H1 (cell line): ENCODE data around the gene RPL3. TPM values are rescaled to one million over a fixed set of nuclear protein-coding genes. Genes with fewer than 3 reads are reported as not detected.

ENCODE experiments used
- CTCF ChIA-PET: fragments of 300-600 bp; sonication (Branson Sonifier 250); formaldehyde crosslinking; loops from one replicate; lab custom pipeline; 2021; ENCODE audit not compliant: partially characterized antibody; lab: Charles Lee
- POLR2A ChIA-PET: fragments of 300-600 bp; sonication (Branson Sonifier 250); formaldehyde crosslinking; loops from one replicate; lab custom pipeline; 2021; ENCODE audit warnings: inconsistent platforms; ENCODE audit not compliant: partially characterized antibody; lab: Charles Lee
- DNase-seq, 2 experiments: peaks; one replicate each; pipeline versions ENCODE4 v3.0.0 to v3.0.0-alpha.2; 2010 to 2022; ENCODE audit warnings: low spot score in 2 of 2, low read depth in 1 of 2, mixed read lengths in 1 of 2
- FAIRE-seq: peaks from 2 replicates; lab custom pipeline; 2011; peaks lifted over from hg19 to GRCh38; lab: Jason Lieb, UNC
- H2AFZ ChIP-seq: 2 replicates; pipeline ENCODE4 v1.8.1; 2012; ENCODE audit warnings: low read length, inconsistent platforms
- H2AK5ac ChIP-seq: 2 replicates; pipeline ENCODE4 v1.6.1; 2013; ENCODE audit warnings: low read depth, low read length
- H2BK120ac ChIP-seq: replicated peaks from 2 replicates; pipeline ENCODE3; 2013; ENCODE audit warnings: low read depth, low read length, inconsistent platforms
- H2BK12ac ChIP-seq: 2 replicates; pipeline ENCODE4 v1.6.1; 2013; ENCODE audit warnings: low read depth, low read length
- H2BK15ac ChIP-seq: 2 replicates; pipeline ENCODE4 v1.6.1; 2013; ENCODE audit warnings: low read length
- H2BK20ac ChIP-seq: 2 replicates; pipeline ENCODE4 v1.6.1; 2013; ENCODE audit warnings: low read length
- H2BK5ac ChIP-seq: 2 replicates; pipeline ENCODE4 v1.6.1; 2013; ENCODE audit warnings: low read depth, low read length
- H3K14ac ChIP-seq: 2 replicates; pipeline ENCODE4 v1.6.1; 2013; ENCODE audit warnings: inconsistent platforms; ENCODE audit not compliant: insufficient read length
- H3K18ac ChIP-seq: 2 replicates; pipeline ENCODE4 v1.6.1; 2013; ENCODE audit warnings: low read length; ENCODE audit errors: extremely low read depth
- H3K23ac ChIP-seq: 2 replicates; pipeline ENCODE4 v1.6.1; 2013; ENCODE audit warnings: inconsistent platforms; ENCODE audit not compliant: insufficient read length
- H3K23me2 ChIP-seq: 2 replicates; pipeline ENCODE4 v1.6.1; 2013; ENCODE audit warnings: low read depth, low read length
- H3K27ac ChIP-seq: 2 replicates; pipeline ENCODE4 v1.6.1; 2011; ENCODE audit warnings: low read depth, low read length, inconsistent platforms
- H3K27me3 ChIP-seq, 4 experiments: replicated peaks in 1 of 4; 1 replicate in 1 of 4; 2 replicates in 3 of 4; pipeline versions ENCODE4 v1.6.1 to v1.8.1; 2011 to 2013; ENCODE audit warnings: low read length in 3 of 4, mild to moderate bottlenecking in 3 of 4, inconsistent platforms in 2 of 4, mixed read lengths in 2 of 4, moderate library complexity in 1 of 4; ENCODE audit not compliant: control insufficient read depth in 3 of 4, insufficient read depth in 3 of 4; ENCODE audit errors: extremely low read depth in 1 of 4
- H3K36me3 ChIP-seq, 4 experiments: 2 replicates each; pipeline versions ENCODE4 v1.6.1 to v1.8.1; 2011 to 2013; ENCODE audit warnings: mild to moderate bottlenecking in 4 of 4, low read length in 3 of 4, moderate library complexity in 2 of 4, control low read depth in 1 of 4, inconsistent platforms in 1 of 4; ENCODE audit not compliant: insufficient read depth in 4 of 4, control insufficient read depth in 2 of 4
- H3K4ac ChIP-seq: replicated peaks from 2 replicates; pipeline ENCODE3; 2013; ENCODE audit warnings: low read length, low read depth, mixed read lengths, inconsistent platforms; ENCODE audit not compliant: insufficient read length
- H3K4me1 ChIP-seq, 4 experiments: replicated peaks in 1 of 4; 1 replicate in 1 of 4; 2 replicates in 3 of 4; pipeline versions ENCODE4 v1.6.1 to v1.8.1; 2011 to 2013; ENCODE audit warnings: low read length in 3 of 4, inconsistent platforms in 2 of 4, mixed read lengths in 1 of 4; ENCODE audit not compliant: insufficient read depth in 4 of 4, control insufficient read depth in 3 of 4
- H3K4me2 ChIP-seq, 2 experiments: 2 replicates each; pipeline versions ENCODE4 v1.6.1 to v1.8.1; 2011 to 2013; ENCODE audit warnings: low read depth in 2 of 2, low read length in 2 of 2, control low read depth in 1 of 2, inconsistent platforms in 1 of 2, mild to moderate bottlenecking in 1 of 2; ENCODE audit not compliant: insufficient read depth in 1 of 2
- H3K4me3 ChIP-seq, 4 experiments: fragments of 200-600, 300-600 bp in 1 of 4; sonication (generic), shearing (Covaris generic), sonication (Bioruptor Twin) in 1 of 4; 2 replicates each; pipeline versions ENCODE4 v1.5.1 to v1.8.1; 2011 to 2016; ENCODE audit warnings: low read length in 4 of 4, low read depth in 3 of 4, control low read depth in 2 of 4, inconsistent platforms in 2 of 4, mild to moderate bottlenecking in 2 of 4, mixed read lengths in 1 of 4, moderate library complexity in 1 of 4; ENCODE audit not compliant: insufficient read depth in 2 of 4; ENCODE audit errors: extremely low read depth in 1 of 4
- H3K56ac ChIP-seq: replicated peaks from 2 replicates; pipeline ENCODE3; 2013; ENCODE audit warnings: low read depth, mild to moderate bottlenecking, mixed read lengths, low read length, inconsistent platforms; ENCODE audit not compliant: insufficient read length
- H3K79me1 ChIP-seq: 2 replicates; pipeline ENCODE4 v1.6.1; 2013; ENCODE audit warnings: low read depth, low read length, control low read depth
- H3K79me2 ChIP-seq, 2 experiments: 2 replicates each; pipeline versions ENCODE4 v1.6.1 to v1.8.1; 2012 to 2013; ENCODE audit warnings: low read length in 2 of 2, mild to moderate bottlenecking in 2 of 2, inconsistent platforms in 1 of 2; ENCODE audit not compliant: insufficient read depth in 2 of 2, control insufficient read depth in 1 of 2
- H3K9ac ChIP-seq, 4 experiments: replicated peaks in 1 of 4; 1 replicate in 1 of 4; 2 replicates in 3 of 4; pipeline versions ENCODE4 v1.6.1 to v1.8.1; 2011 to 2013; ENCODE audit warnings: low read depth in 3 of 4, low read length in 3 of 4, control low read depth in 2 of 4, mild to moderate bottlenecking in 2 of 4, moderate library complexity in 2 of 4, inconsistent platforms in 1 of 4; ENCODE audit errors: extremely low read depth in 1 of 4
- H3K9me3 ChIP-seq, 2 experiments: 2 replicates each; pipeline versions ENCODE4 v1.6.1 to v1.8.1; 2012 to 2013; ENCODE audit warnings: mild to moderate bottlenecking in 2 of 2, moderate library complexity in 2 of 2, control low read depth in 1 of 2, inconsistent platforms in 1 of 2, low read depth in 1 of 2, low read length in 1 of 2, mixed read lengths in 1 of 2; ENCODE audit not compliant: insufficient read depth in 2 of 2
- H4K20me1 ChIP-seq, 2 experiments: replicated peaks in 1 of 2; 2 replicates each; pipeline versions ENCODE3 to v1.8.1; 2011 to 2013; ENCODE audit warnings: inconsistent platforms in 2 of 2, low read length in 2 of 2, mild to moderate bottlenecking in 1 of 2; ENCODE audit not compliant: insufficient read depth in 2 of 2, control insufficient read depth in 1 of 2
- H4K5ac ChIP-seq: 2 replicates; pipeline ENCODE4 v1.6.1; 2013; ENCODE audit warnings: low read length, low read depth, mixed read lengths, inconsistent platforms; ENCODE audit not compliant: insufficient read length
- H4K8ac ChIP-seq: 2 replicates; pipeline ENCODE4 v1.8.0; 2013; ENCODE audit warnings: mild to moderate bottlenecking, moderate library complexity, low read length, inconsistent platforms; ENCODE audit not compliant: insufficient read depth; ENCODE audit errors: extremely low read depth
- H4K91ac ChIP-seq: replicated peaks from 2 replicates; pipeline ENCODE3; 2013; ENCODE audit warnings: low read length, mixed read lengths, inconsistent platforms; ENCODE audit not compliant: insufficient read length
- RNF2 ChIP-seq: fragments of 200-900, 300-1000 bp; sonication (generic); IDR thresholded peaks from 2 replicates; pipeline ENCODE4 v1.7.1; 2016; ENCODE audit warnings: borderline replicate concordance, low read depth, mild to moderate bottlenecking, antibody characterized with exemption, low read length; ENCODE audit not compliant: poor library complexity, severe bottlenecking; ENCODE audit errors: missing control alignments
- TAF1 ChIP-seq: IDR thresholded peaks from 2 replicates; pipeline ENCODE4 v1.6.1; 2011; ENCODE audit warnings: mild to moderate bottlenecking, low read depth, low read length
- WGBS, 2 experiments: shearing (Covaris generic) in 1 of 2; methylation state at CpG; one replicate each; pipeline versions ENCODE4 v1.1.6 to v1.1.7; 2013 to 2015; ENCODE audit warnings: low lambda C conversion rate in 2 of 2, mixed read lengths in 2 of 2, inconsistent platforms in 1 of 2, low coverage in 1 of 2, missing lambda C conversion rate in 1 of 2; ENCODE audit not compliant: insufficient replicate concordance in 2 of 2, insufficient coverage in 1 of 2, insufficient read length in 1 of 2; ENCODE audit errors: extremely low coverage in 1 of 2, missing lambda C conversion rate in 1 of 2; 5-methylcytosine and 5-hydroxymethylcytosine counted together
- polyA plus RNA-seq, 7 experiments: library from polyadenylated mRNA; depleted of rRNA in 3 of 7; stranded (reverse) in 5 of 7; unstranded in 2 of 7; fragments of >200 nt in 5 of 7; fragments of 200-250 nt in 2 of 7; gene quantifications; 1 replicate in 5 of 7; 2 replicates in 1 of 7; 4 replicates in 1 of 7; pipeline versions ENCODE4 v1.2.1 to v1.2.3, GENCODE V29; 2011 to 2013; ENCODE audit warnings: missing spikeins in 2 of 7, mixed read lengths in 2 of 7
- total RNA-seq: library from RNA; stranded (reverse); fragmentation: NEBNext Ultra II Directional; extraction: Animal tissue kit (Norgen Biotek cat#: 25700); gene quantifications from 2 replicates; pipeline ENCODE4 v1.2.1, GENCODE V29; 2021

The RPL3 gene
- total and polyA plus RNA-seq, 2 of the 8 experiments (the other 6 are each of a cell fraction or from before 2014, with no cell fraction given) = 2,865 to 5,466 TPM

DNA sequence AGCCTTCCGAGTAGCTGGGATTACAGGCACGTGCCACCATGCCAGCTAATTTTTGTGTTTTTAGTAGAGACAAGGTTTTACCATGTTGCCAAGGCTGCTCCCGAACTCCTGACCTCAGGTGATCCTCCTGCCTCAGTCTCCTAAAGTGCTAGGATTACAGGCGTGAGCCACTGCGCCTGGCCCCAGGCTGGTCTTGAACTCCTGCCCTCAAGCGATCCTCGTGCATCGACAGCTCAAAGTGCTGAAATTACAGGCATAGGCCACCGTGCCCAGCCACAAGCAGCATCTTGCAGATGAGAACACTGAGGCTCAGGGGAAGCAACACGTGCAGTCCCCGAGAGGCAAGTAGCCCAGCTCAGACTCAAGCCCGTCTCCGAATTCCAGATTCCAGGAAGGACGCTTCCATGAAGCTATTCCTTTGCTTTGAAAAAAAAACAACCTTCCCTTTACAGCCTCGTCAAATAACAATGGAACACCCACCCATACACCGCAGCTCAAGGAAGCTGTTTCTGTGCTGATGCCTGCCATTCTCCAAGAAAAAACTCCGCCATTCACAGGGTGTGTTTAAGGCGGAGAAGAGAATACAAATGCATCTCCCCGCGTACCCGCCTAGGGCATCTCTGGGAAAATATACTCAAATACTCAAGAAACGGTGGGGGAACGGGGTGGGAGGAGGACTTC is 40.1 kb downstream of the RPL3 start:
- 72% methylated on average over 23 of the region's 23 CpGs; no CpG with 5 or more reads in 1 of the 2 experiments for WGBS, 2 experiments
- Histone ChIP-seq H3K4ac (peak overlapping the region; percentile 44), H3K79me1 (no peaks in the 10 kb centered on the region), H4K8ac (peak overlapping the region; percentile 23; the same call in 1 of the 2 replicates), H3K27ac (no peak overlapping the region), H4K91ac (peak overlapping the region; percentile 61), H2BK5ac (peak overlapping the region; percentile 69; the same call in 1 of the 2 replicates), H3K9me3 (peaks cover 3 to 7% of the 10 kb centered on the region in 2 experiments; a peak in 2 of 4 replicates), H2AK5ac (no peak overlapping the region; the same call in 1 of the 2 replicates), H3K36me3 (no peaks in the 10 kb centered on the region), H3K14ac (no peak overlapping the region), H2BK20ac (peak overlapping the region; percentile 82), H3K4me1 (peaks cover 0 to 14% (median 7%) of the 10 kb centered on the region in 4 experiments; a peak in 6 of 7 replicates), H3K23me2 (no peaks in the 10 kb centered on the region), H2BK12ac (peak overlapping the region; percentile 86; the same call in 1 of the 2 replicates), H3K4me2 (peak overlapping the region in 1 of 2 experiments; percentile 17; a peak in 1 of 4 replicates), H3K4me3 (no peak overlapping the region), H3K23ac (no peak overlapping the region), H2BK15ac (0 out of 2 replicates have a peak overlapping the region, but pooled peaks have one; percentile 49), H3K56ac (no peak overlapping the region), H4K5ac (peak overlapping the region; percentile 32), H4K20me1 (no peaks in the 10 kb centered on the region), H3K79me2 (no peaks in the 10 kb centered on the region), H3K27me3 (no peaks in the 10 kb centered on the region), H3K9ac (no peak overlapping the region), H2AFZ (0 out of 2 replicates have a peak overlapping the region, but pooled peaks have one; percentile 5), H3K18ac (no peak overlapping the region), H2BK120ac (peak overlapping the region; percentile 55)
- DNase-seq = no peak
- POLR2A ChIA-PET = interaction anchor here (0.7 to 37.3 kb wide), 5 partner anchors 11 to 64 kb away, joined by 3 to 692 read pairs (median 3); partner anchors contain the start of gene RPL3
- CTCF ChIA-PET = interaction anchor here (0.6 to 2.3 kb wide), 12 partner anchors 10 to 1618 kb away, joined by 3 to 14 read pairs (median 3); no protein-coding TSS in a partner anchor
- TF ChIP-seq TAF1 (0 out of 2 replicates have a peak, but pooled peaks have one; percentile 11), RNF2 (no peak)
- FAIRE-seq = peak; percentile 28
